Measurements from ENCODE around the gene ORMDL2.
"Not testable (repeated sequence)": the region's sequence is repeated elsewhere in the genome, so short reads cannot be mapped to it uniquely, and the experiment has no call there.

ORMDL2 gene

DNA sequence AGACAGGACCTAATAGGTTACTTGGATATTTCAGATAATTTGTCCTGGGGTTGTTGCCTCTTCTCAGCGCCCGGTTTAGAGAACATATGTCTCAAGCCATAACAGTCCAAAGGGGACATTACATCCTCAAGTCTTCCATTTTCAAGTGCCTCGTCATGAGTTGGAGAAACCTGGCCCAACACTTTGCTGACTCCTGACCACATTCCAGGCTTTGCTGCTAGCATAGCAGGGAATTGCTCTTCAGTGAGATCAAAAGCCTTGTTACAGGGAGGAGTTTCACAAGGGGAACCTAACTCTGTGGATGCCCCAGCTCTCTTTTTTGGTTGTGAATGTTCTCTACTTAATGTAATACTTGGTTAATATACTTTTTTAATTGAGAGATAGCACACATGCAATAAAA, 33.1 kb downstream of the ORMDL2 start:
- FAIRE-seq (no peak), DNase-seq (ENCODE audit: low spot score) (no peak)

DNA sequence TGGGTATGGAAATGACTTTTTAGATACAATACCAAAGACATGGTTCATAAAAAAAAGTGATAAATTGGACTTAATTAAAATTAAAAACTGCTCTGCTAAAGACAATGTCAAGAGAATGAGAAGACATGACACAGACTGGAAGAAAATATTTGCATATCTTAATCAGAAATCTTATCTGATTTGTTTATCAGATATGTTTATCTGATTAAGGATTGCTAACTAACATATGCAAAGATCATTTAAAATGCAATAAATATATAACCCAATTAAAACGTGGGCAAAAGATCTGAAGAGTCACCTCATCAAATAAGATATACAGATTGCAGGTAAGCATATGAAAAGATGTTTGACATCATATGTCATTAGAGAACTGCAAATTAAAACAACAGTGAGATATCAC, 34.9 kb downstream of the ORMDL2 start:
- FAIRE-seq: no peak
- no peak for DNase-seq (ENCODE audit: low spot score)

DNA sequence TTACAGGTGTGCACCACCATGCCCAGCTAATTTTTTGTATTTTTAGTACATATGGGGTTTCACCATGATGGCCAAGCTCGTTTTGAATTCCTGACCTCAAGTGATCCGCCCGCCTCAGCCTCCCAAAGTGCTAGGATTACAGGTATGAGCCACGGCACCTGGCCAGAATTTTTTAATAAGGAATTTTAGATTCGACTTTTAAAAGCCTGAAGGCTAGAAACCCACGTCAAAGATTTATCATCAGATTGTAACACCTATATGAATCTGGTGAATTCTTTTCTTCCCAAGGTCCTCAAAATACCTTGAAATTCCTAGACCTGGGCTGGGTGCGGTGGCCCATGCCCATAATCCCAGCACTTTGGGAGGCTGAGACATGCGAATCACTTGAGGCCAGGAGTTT, 43.6 kb downstream of the ORMDL2 start:
- FAIRE-seq (no peak), DNase-seq (ENCODE audit: low spot score) (no peak)

DNA sequence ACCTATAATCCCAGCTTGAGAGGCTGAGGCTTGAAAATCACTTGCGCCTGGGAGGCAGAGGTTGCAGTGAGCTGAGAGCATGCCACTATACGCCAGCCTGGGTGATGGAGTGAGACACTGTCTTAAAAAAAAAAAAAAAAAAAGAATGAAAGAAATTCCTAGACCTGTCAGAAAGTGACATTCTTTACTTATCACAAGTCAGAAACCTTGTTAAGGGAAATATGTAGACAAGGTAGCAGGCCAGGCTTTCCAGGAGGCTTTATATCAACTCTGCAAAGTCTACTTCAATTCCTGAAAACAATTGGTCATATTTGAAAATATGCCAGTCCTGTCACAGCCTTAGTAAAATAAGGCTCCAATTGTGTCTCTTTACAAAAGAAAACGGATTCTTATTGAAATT, 44.0 kb downstream of the ORMDL2 start:
- FAIRE-seq: no peak
- DNase-seq (ENCODE audit: low spot score): no peak

DNA sequence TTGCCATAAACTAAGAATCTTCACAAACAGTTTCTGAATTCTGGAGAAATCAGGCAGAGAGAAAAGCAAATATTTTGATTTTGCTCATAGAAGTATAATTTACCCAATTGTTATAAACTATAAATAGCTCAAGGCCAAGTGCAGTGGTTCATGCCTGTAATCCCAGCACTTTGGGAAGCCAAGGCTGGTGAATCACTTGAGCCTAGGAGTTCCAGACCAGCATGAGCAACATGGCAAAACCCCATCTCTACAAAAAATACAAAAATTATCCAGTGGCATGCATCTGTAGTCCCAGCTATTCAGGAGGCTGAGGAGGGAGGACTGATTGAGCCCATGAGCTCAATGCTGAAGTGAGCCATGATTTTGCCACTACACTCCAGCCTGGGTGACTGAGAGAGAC, 44.4 kb downstream of the ORMDL2 start:
- FAIRE-seq (no peak), DNase-seq (ENCODE audit: low spot score) (no peak)

DNA sequence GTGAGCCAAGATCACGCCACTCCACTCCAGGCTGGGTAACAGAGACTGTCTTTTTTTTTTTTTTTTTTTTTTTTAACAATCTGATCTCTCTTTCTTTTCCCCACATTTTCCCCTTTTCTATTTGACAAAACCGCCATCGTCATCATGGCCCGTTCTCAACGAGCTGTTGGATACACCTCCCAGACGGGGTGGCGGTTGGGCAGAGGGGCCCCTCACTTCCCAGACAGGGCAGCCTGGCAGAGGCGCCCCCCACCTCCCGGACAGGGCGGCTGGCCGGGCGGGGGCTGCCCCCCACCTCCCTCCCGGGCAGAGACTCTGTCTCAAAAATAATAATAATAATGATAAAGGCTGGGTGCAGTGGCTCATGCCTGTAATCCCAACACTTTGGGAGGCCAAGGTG, 45.1 kb downstream of the ORMDL2 start:
- FAIRE-seq; DNase-seq (ENCODE audit: low spot score): not testable (repeated sequence)

DNA sequence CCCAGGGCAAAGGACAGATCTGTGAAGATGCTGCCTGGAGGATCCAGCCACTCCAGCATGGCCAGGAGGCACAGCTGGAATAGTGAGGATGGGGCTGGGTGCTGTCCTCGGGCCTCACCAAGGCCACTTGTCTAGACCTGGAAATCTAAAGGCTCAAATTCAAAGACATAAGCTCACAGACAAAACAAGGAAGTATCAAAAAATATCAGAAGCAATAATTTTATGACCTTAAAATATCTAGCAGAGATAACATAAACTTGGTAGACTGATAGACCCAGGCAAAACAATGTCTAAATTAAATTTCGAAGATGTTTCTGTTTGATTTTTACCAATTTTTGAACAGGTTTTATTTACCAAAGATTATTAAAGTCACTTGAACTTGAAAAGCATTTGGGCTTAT, 47.5 kb downstream of the ORMDL2 start:
- no peak for FAIRE-seq
- DNase-seq (ENCODE audit: low spot score): no peak

DNA sequence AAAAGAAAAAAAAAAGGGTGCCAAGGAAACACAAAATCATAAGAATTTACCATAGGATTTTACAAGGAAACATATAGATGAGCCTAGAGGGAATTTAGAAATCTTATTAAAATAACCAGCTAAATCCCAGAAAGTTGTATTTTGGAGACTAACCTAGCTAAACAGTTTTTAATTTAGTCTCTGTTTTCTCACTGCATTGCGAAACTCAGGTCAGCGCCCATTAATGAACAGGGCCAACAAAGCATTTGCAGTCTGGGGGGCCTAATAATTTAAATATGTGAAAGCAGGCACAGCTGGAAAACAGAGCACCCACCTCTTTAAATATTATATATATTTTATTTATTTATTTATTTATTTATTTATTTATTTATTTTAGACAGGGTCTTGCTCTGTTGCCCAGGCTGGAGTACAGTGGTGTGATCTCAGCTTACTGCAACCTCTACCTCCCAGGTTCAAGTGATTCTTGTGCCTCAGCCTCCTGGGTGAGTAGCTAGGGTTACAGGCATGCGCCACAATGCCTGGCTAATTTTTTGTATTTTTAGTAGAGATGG, 48.7 kb downstream of the ORMDL2 start:
- not testable (repeated sequence) for FAIRE-seq; DNase-seq (ENCODE audit: low spot score)

Data from urothelium cell line (cell line).